RWPE2 (cell line): ENCODE data around the gene EPB41L5.

Source experiments
- ATAC-seq: fragments of 200-7000 bp; cut with Tn5 transposase; 3 replicates; pipeline ENCODE4 v1.9.1; 2021; ENCODE audit warnings: low read depth
- DNase-seq: peaks from one replicate; pipeline ENCODE4 v3.0.0-alpha.2; 2020; ENCODE audit warnings: low spot score
- H3K27ac ChIP-seq: fragments of 450-650 bp; 2 replicates; pipeline ENCODE4 v1.5.1; 2017; ENCODE audit warnings: mild to moderate bottlenecking; ENCODE audit not compliant: poor library complexity, severe bottlenecking
- H3K27me3 ChIP-seq: fragments of 250-450 bp; sonication (Bioruptor Pico); 2 replicates; pipeline ENCODE4 v1.5.1; 2021; ENCODE audit warnings: mild to moderate bottlenecking, moderate library complexity; ENCODE audit not compliant: insufficient read depth, poor library complexity, severe bottlenecking
- H3K36me3 ChIP-seq: fragments of 250-450 bp; sonication (Bioruptor Pico); 2 replicates; pipeline ENCODE4 v1.5.1; 2020; ENCODE audit warnings: low read depth, mild to moderate bottlenecking, moderate library complexity
- H3K4me1 ChIP-seq: fragments of 250-450 bp; sonication (Bioruptor Pico); 2 replicates; pipeline ENCODE4 v1.5.1; 2021; ENCODE audit warnings: mild to moderate bottlenecking, moderate library complexity; ENCODE audit not compliant: insufficient read depth, poor library complexity, severe bottlenecking
- H3K4me3 ChIP-seq: fragments of 250-450 bp; sonication (Bioruptor Pico); 2 replicates; pipeline ENCODE4 v1.5.1; 2021; ENCODE audit warnings: mild to moderate bottlenecking, moderate library complexity; ENCODE audit not compliant: severe bottlenecking
- H3K9me3 ChIP-seq: fragments of 250-450 bp; sonication (Bioruptor Pico); 2 replicates; pipeline ENCODE4 v1.5.1; 2021; ENCODE audit warnings: mild to moderate bottlenecking, moderate library complexity; ENCODE audit not compliant: severe bottlenecking
- TF ChIP-seq, protein P1 (sequence below): fragments of 450-650 bp; IDR thresholded peaks from one replicate; pipeline ENCODE4 v1.5.1; 2017; ENCODE audit warnings: mild to moderate bottlenecking, moderate library complexity; ENCODE audit not compliant: poor library complexity, severe bottlenecking

Gene EPB41L5

GRCh38 chr2:120052597-120052996, 39.7 kb downstream of the EPB41L5 start:
- Histone ChIP-seq H3K4me3 (no peak overlapping the region), H3K4me1 (no peaks in the 10 kb centered on the region), H3K27ac (no peak overlapping the region), H3K36me3 (no peaks in the 10 kb centered on the region), H3K9me3 (no peaks in the 10 kb centered on the region), H3K27me3 (no peaks in the 10 kb centered on the region)
- TF ChIP-seq, protein P1, sequence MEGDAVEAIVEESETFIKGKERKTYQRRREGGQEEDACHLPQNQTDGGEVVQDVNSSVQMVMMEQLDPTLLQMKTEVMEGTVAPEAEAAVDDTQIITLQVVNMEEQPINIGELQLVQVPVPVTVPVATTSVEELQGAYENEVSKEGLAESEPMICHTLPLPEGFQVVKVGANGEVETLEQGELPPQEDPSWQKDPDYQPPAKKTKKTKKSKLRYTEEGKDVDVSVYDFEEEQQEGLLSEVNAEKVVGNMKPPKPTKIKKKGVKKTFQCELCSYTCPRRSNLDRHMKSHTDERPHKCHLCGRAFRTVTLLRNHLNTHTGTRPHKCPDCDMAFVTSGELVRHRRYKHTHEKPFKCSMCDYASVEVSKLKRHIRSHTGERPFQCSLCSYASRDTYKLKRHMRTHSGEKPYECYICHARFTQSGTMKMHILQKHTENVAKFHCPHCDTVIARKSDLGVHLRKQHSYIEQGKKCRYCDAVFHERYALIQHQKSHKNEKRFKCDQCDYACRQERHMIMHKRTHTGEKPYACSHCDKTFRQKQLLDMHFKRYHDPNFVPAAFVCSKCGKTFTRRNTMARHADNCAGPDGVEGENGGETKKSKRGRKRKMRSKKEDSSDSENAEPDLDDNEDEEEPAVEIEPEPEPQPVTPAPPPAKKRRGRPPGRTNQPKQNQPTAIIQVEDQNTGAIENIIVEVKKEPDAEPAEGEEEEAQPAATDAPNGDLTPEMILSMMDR: no peak
- DNase-seq: no peak
- no peak for ATAC-seq

GRCh38 chr2:120053891-120054290, 41.0 kb downstream of the EPB41L5 start:
- Histone ChIP-seq H3K4me3 (no peak overlapping the region), H3K9me3 (no peaks in the 10 kb centered on the region), H3K27ac (no peak overlapping the region), H3K4me1 (no peaks in the 10 kb centered on the region), H3K36me3 (no peaks in the 10 kb centered on the region), H3K27me3 (no peaks in the 10 kb centered on the region)
- peak; percentile 40; the same call in 1 of the 3 replicates for ATAC-seq
- DNase-seq: no peak
- TF ChIP-seq, protein P1: no peak

DNA sequence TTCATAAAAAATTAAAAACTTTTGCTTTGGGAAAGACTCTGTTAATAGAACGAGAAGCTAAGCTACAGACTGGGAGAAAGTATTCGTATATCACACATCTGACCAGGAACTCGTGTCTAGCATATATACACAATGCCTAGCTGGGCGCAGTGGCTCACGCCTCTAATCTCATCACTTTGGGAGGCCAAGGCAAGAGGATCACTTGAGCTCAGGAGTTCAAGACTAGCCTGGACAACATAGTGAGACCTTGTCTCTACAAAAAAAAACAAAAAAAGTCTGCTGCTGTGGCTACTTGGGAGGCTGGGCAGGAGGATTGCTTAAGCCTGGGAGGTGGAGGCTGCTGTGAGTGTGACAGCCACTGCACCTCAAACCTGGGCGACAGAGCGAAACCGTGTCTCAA, 46.6 kb downstream of the EPB41L5 start:
- TF ChIP-seq, protein P1: no peak
- Histone ChIP-seq H3K27ac (no peak overlapping the region), H3K27me3 (no peaks in the 10 kb centered on the region), H3K4me1 (no peaks in the 10 kb centered on the region), H3K36me3 (no peaks in the 10 kb centered on the region), H3K4me3 (no peak overlapping the region), H3K9me3 (no peaks in the 10 kb centered on the region)
- DNase-seq (no peak), ATAC-seq (no peak)

GRCh38 chr2:120060088-120060623, 47.3 kb downstream of the EPB41L5 start:
- H3K36me3 ChIP-seq: no peaks in the 10 kb centered on the region
- no peaks in the 10 kb centered on the region for H3K4me1 ChIP-seq
- H3K4me3 ChIP-seq: no peak overlapping the region
- no peaks in the 10 kb centered on the region for H3K9me3 ChIP-seq
- TF ChIP-seq, protein P1: no peak
- no peak overlapping the region for H3K27ac ChIP-seq
- ATAC-seq: no peak
- DNase-seq: no peak
- H3K27me3 ChIP-seq: no peaks in the 10 kb centered on the region

- DNase-seq (no peak), ATAC-seq (no peak)
- no peaks in the 10 kb centered on the region for H3K4me1 ChIP-seq
- H3K36me3 ChIP-seq: no peaks in the 10 kb centered on the region
- no peaks in the 10 kb centered on the region for H3K9me3 ChIP-seq
- H3K27me3 ChIP-seq: no peaks in the 10 kb centered on the region
- no peak overlapping the region for H3K27ac ChIP-seq
- no peak overlapping the region for H3K4me3 ChIP-seq
- TF ChIP-seq, protein P1: no peak
These were observed 51.8 kb downstream of the EPB41L5 start for GRCh38 chr2:120064664-120065063.
